CD14-positive monocyte (primary cell): ENCODE results near the gene ATOH8. TPM values are rescaled to one million over a fixed set of nuclear protein-coding genes. Genes with fewer than 3 reads are reported as not detected.

Experiments used
- DNase-seq, 3 donors: peaks; one replicate each; pipeline ENCODE4 v3.0.0-alpha.2; 2011 to 2022
- H2AFZ ChIP-seq: 2 replicates; pipeline ENCODE4 v1.6.0; 2012; ENCODE audit warnings: mild to moderate bottlenecking, low read depth, low read length, inconsistent platforms; ENCODE audit not compliant: insufficient read depth, poor library complexity, severe bottlenecking
- H3K27ac ChIP-seq, 2 donors: 1 replicate in 1 of 2; 2 replicates in 1 of 2; pipeline ENCODE4 v1.5.1; 2012 to 2013; ENCODE audit warnings: low read length in 2 of 2, control low read depth in 1 of 2, inconsistent platforms in 1 of 2, low read depth in 1 of 2, mild to moderate bottlenecking in 1 of 2
- H3K27me3 ChIP-seq, 2 donors: one replicate each; pipeline versions ENCODE4 v1.6.0 to v1.6.1; 2011 to 2013; ENCODE audit warnings: low read length in 2 of 2; ENCODE audit not compliant: control insufficient read depth in 2 of 2, insufficient read depth in 2 of 2
- H3K36me3 ChIP-seq, 2 donors: replicated peaks in 1 of 2; 1 replicate in 1 of 2; 2 replicates in 1 of 2; pipeline versions ENCODE4 v1.5.1 to v1.6.1; 2012 to 2013; ENCODE audit warnings: low read length in 2 of 2, control low read depth in 1 of 2, inconsistent platforms in 1 of 2, mild to moderate bottlenecking in 1 of 2; ENCODE audit not compliant: insufficient read depth in 2 of 2, control insufficient read depth in 1 of 2
- H3K4me1 ChIP-seq, 2 donors: 1 replicate in 1 of 2; 2 replicates in 1 of 2; pipeline versions ENCODE4 v1.5.1 to v1.6.1; 2012 to 2013; ENCODE audit warnings: low read length in 2 of 2, control low read depth in 1 of 2, inconsistent platforms in 1 of 2, mild to moderate bottlenecking in 1 of 2, moderate library complexity in 1 of 2; ENCODE audit not compliant: insufficient read depth in 2 of 2, control insufficient read depth in 1 of 2
- H3K4me2 ChIP-seq: replicated peaks from 2 replicates; pipeline ENCODE3; 2012; ENCODE audit warnings: low read length, moderate library complexity, mild to moderate bottlenecking; ENCODE audit not compliant: poor library complexity, severe bottlenecking; ENCODE audit errors: extremely low read depth
- H3K4me3 ChIP-seq, 3 experiments: fragments of 200-600 bp in 1 of 3; sonication (generic) in 1 of 3; replicated peaks in 1 of 3; 1 replicate in 2 of 3; 2 replicates in 1 of 3; pipeline ENCODE4 v1.5.1; 2011 to 2013; ENCODE audit warnings: low read length in 3 of 3, mild to moderate bottlenecking in 3 of 3, control low read depth in 2 of 3, low read depth in 2 of 3, inconsistent platforms in 1 of 3, moderate library complexity in 1 of 3
- H3K79me2 ChIP-seq: 2 replicates; pipeline ENCODE4 v1.6.0; 2012; ENCODE audit warnings: mild to moderate bottlenecking, control low read depth, inconsistent platforms, low read length, moderate library complexity; ENCODE audit not compliant: insufficient read depth
- H3K9ac ChIP-seq: 2 replicates; pipeline ENCODE4 v1.6.0; 2017; ENCODE audit warnings: low read length, mild to moderate bottlenecking; ENCODE audit not compliant: insufficient read depth, poor library complexity, severe bottlenecking
- H3K9me3 ChIP-seq, 2 donors: replicated peaks in 1 of 2; 1 replicate in 1 of 2; 2 replicates in 1 of 2; pipeline versions ENCODE4 v1.5.1 to v1.6.1; 2012 to 2013; ENCODE audit warnings: low read length in 2 of 2, control low read depth in 1 of 2; ENCODE audit not compliant: control insufficient read depth in 1 of 2, insufficient read depth in 1 of 2
- H4K20me1 ChIP-seq: 2 replicates; pipeline ENCODE4 v1.6.0; 2012; ENCODE audit warnings: mild to moderate bottlenecking, low read length, control low read depth, moderate library complexity; ENCODE audit not compliant: insufficient read depth
- H3K27ac Mint-ChIP-seq, 7 donors: one replicate each; pipeline ENCODE4 v1.8.0; 2020; ENCODE audit warnings: mild to moderate bottlenecking in 7 of 7, mixed read lengths in 7 of 7, moderate library complexity in 6 of 7, inconsistent platforms in 2 of 7
- H3K27me3 Mint-ChIP-seq, 3 donors: one replicate each; pipeline ENCODE4 v1.8.0; 2021 to 2022; ENCODE audit warnings: low read depth in 3 of 3, mild to moderate bottlenecking in 3 of 3, mixed read lengths in 3 of 3, moderate library complexity in 3 of 3, inconsistent platforms in 1 of 3
- H3K36me3 Mint-ChIP-seq, 2 donors: one replicate each; pipeline ENCODE4 v1.8.0; 2020; ENCODE audit warnings: mixed read lengths in 2 of 2, inconsistent platforms in 1 of 2, mild to moderate bottlenecking in 1 of 2
- H3K4me1 Mint-ChIP-seq: one replicate; pipeline ENCODE4 v1.8.0; 2020; ENCODE audit warnings: mild to moderate bottlenecking, mixed read lengths
- H3K4me3 Mint-ChIP-seq, 2 donors: one replicate each; pipeline ENCODE4 v1.8.0; 2020; ENCODE audit warnings: mild to moderate bottlenecking in 2 of 2, mixed read lengths in 2 of 2, moderate library complexity in 1 of 2
- H3K9me3 Mint-ChIP-seq, 7 donors: one replicate each; pipeline ENCODE4 v1.8.0; 2020 to 2022; ENCODE audit warnings: mixed read lengths in 7 of 7, mild to moderate bottlenecking in 6 of 7, moderate library complexity in 6 of 7, inconsistent platforms in 2 of 7
- CTCF ChIP-seq: fragments of 200-600 bp; IDR thresholded peaks from one replicate; pipeline ENCODE4 v1.8.0; 2022; ENCODE audit warnings: antibody characterized with exemption, mild to moderate bottlenecking
- WGBS: methylation state at CpG from one replicate; pipeline ENCODE4 v1.1.5; 2013; ENCODE audit warnings: missing lambda C conversion rate; ENCODE audit not compliant: insufficient coverage; 5-methylcytosine and 5-hydroxymethylcytosine counted together
- intact Hi-C, 2 donors: fragments of 100-400 bp; cut with micrococcal nuclease; formaldehyde crosslinking; loops; one replicate each; pipeline versions ENCODE4 v1.15.0 to v1.15.1; 2023
- polyA plus RNA-seq, 3 donors: library from polyadenylated mRNA; depleted of rRNA in 1 of 3; unstranded in 2 of 3; stranded (reverse) in 1 of 3; fragments of 300-500 nt in 2 of 3; fragments of >200 nt in 1 of 3; fragmentation: Illumina TruSeq in 2 of 3; gene quantifications; 1 replicate in 2 of 3; 2 replicates in 1 of 3; pipeline ENCODE4 v1.2.3, GENCODE V29; 2012 to 2021

Gene ATOH8
- polyA plus RNA-seq, 3 donors, result 2.0 to 3.9 (median 2.1) TPM

DNA sequence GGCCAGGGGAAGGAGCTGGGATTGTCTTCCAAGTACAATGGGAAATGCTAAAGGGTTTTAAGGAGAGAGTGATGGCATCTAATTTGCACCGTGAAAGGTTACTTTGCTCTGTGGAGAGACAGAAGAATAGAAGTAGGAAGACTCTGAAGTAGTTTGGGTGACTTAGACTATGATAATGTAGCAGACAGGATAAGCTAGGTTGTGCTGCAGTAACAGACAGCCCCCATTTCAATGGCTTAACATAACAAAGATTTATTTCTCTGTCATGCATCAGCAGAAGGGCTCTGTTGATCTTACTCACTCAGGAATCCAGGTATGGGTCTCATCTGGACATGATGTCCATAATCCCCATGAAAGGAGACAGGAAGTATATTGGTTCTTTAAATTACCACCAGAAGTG, 33.3 kb upstream of the ATOH8 start:
- no peaks in the 10 kb centered on the region for H3K9me3 ChIP-seq
- H3K27me3 Mint-ChIP-seq, result peaks cover 0 to 1% (median 0%) of the 10 kb centered on the region in 3 donors

DNA sequence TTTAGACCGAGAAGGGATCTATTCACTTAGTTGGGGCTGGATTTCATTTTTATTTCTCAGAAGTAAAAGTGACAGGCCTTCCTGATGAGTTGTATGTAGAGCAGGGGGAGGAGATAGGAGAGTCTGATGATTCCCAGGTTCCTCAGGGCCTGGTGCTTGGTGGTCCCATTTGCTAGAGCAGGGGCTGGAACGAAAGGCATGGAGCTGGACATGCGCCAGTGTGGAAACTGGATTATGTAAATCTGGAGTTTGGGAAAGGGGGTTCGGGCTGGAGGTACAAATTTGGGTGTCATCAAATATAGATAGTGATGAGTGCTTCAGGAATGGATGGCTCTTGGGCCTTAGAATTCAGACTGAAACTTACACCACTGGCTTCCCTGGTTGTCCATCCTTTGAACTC, 32.1 kb upstream of the ATOH8 start:
- peaks cover 0 to 1% (median 0%) of the 10 kb centered on the region in 3 donors for H3K27me3 Mint-ChIP-seq
- H3K4me2 ChIP-seq, result no peak overlapping the region
- no peaks in the 10 kb centered on the region for H3K9me3 ChIP-seq
- DNase-seq, result no peak
- H3K4me3 ChIP-seq, result no peak overlapping the region
- TF ChIP-seq CTCF, result no peak
- intact Hi-C loops, result loop anchor here in 1 of 2 donors (5.0 to 10.0 kb wide), 2 partner anchors 39 to 87 kb away; no protein-coding TSS in a partner anchor
- H3K4me1 Mint-ChIP-seq, result peaks cover 53% of the 10 kb centered on the region
- H3K4me3 Mint-ChIP-seq, result no peak overlapping the region
- no peaks in the 10 kb centered on the region for H3K36me3 ChIP-seq
- H3K9ac ChIP-seq, result no peak overlapping the region
- no peak overlapping the region for H2AFZ ChIP-seq
- no peaks in the 10 kb centered on the region for H3K27me3 ChIP-seq
- no peaks in the 10 kb centered on the region for H4K20me1 ChIP-seq
- H3K36me3 Mint-ChIP-seq, result no peaks in the 10 kb centered on the region
- peaks cover 0 to 4% (median 1%) of the 10 kb centered on the region in 7 donors for H3K9me3 Mint-ChIP-seq
- no peak overlapping the region for H3K27ac Mint-ChIP-seq
- no peaks in the 10 kb centered on the region for H3K79me2 ChIP-seq
- H3K27ac ChIP-seq, result no peak overlapping the region
- WGBS, result 95% methylated on average over 4 of the region's 4 CpGs
- peaks cover 44 to 50% of the 10 kb centered on the region in 2 donors for H3K4me1 ChIP-seq

More for the DNA sequence above, 33.3 kb upstream of the ATOH8 start:
- H3K27me3 ChIP-seq, result no peaks in the 10 kb centered on the region
- no peak overlapping the region for H3K9ac ChIP-seq
- H3K4me3 ChIP-seq, result no peak overlapping the region
- peaks cover 62% of the 10 kb centered on the region for H3K4me1 Mint-ChIP-seq
- no peaks in the 10 kb centered on the region for H3K36me3 Mint-ChIP-seq
- DNase-seq, result no peak
- H3K36me3 ChIP-seq, result no peaks in the 10 kb centered on the region
- H3K27ac Mint-ChIP-seq, result no peak overlapping the region
- H4K20me1 ChIP-seq, result no peaks in the 10 kb centered on the region
- 100% methylated on average over 1 of the region's 1 CpG for WGBS
- peaks cover 55% of the 10 kb centered on the region in 2 donors for H3K4me1 ChIP-seq
- no peak overlapping the region for H3K27ac ChIP-seq
- intact Hi-C loops, result loop anchor here in 1 of 2 donors (5.0 to 10.0 kb wide), 2 partner anchors 38 to 86 kb away; no protein-coding TSS in a partner anchor
- no peak overlapping the region for H2AFZ ChIP-seq
- H3K4me2 ChIP-seq, result no peak overlapping the region
- TF ChIP-seq CTCF, result no peak
- H3K4me3 Mint-ChIP-seq, result no peak overlapping the region
- H3K9me3 Mint-ChIP-seq, result peaks cover 0 to 4% (median 1%) of the 10 kb centered on the region in 7 donors
- H3K79me2 ChIP-seq, result no peaks in the 10 kb centered on the region
